Activated naive CD4-positive, alpha-beta T cell treated with anti-CD3 and anti-CD28 coated beads for 36 hours (primary cell): ENCODE results near the gene USP36. TPM values are rescaled to one million over a fixed set of nuclear protein-coding genes. Genes with fewer than 3 reads are reported as not detected.
"Not testable (repeated sequence)": the region's sequence is repeated elsewhere in the genome, so short reads cannot be mapped to it uniquely, and the experiment has no call there.

Experiments used
- CTCF ChIA-PET: fragments of 350-600 bp; sonication (Branson Sonifier 250); formaldehyde crosslinking; loops from one replicate; lab custom pipeline; 2021; ENCODE audit warnings: antibody characterized with exemption; lab: Charles Lee
- DNase-seq: peaks from one replicate; pipeline ENCODE4 v3.0.0-alpha.2; 2020
- H3K27ac Mint-ChIP-seq: one replicate; pipeline ENCODE4 v1.8.0; 2021; ENCODE audit warnings: mild to moderate bottlenecking, mixed read lengths
- H3K27me3 Mint-ChIP-seq: one replicate; pipeline ENCODE4 v1.8.0; 2021; ENCODE audit warnings: low read depth, mixed read lengths
- H3K36me3 Mint-ChIP-seq: one replicate; pipeline ENCODE4 v1.8.0; 2021; ENCODE audit warnings: low read depth, mixed read lengths
- H3K4me1 Mint-ChIP-seq: one replicate; pipeline ENCODE4 v1.8.0; 2021; ENCODE audit warnings: low read depth, mixed read lengths
- H3K4me3 Mint-ChIP-seq: one replicate; pipeline ENCODE4 v1.8.0; 2021; ENCODE audit warnings: mild to moderate bottlenecking, moderate library complexity, mixed read lengths
- H3K9me3 Mint-ChIP-seq: one replicate; pipeline ENCODE4 v1.8.0; 2021; ENCODE audit warnings: mixed read lengths
- intact Hi-C: fragments of 100-400 bp; cut with micrococcal nuclease; formaldehyde crosslinking; loops from one replicate; pipeline ENCODE4 v1.15.1; 2023
- total RNA-seq, 2 experiments: library from RNA; stranded (reverse); gene quantifications; one replicate each; pipeline ENCODE4 v1.2.3, GENCODE V29; 2021

Gene USP36
- total RNA-seq, 2 experiments from 2014 or later: 65.3 to 68.7 TPM

DNA sequence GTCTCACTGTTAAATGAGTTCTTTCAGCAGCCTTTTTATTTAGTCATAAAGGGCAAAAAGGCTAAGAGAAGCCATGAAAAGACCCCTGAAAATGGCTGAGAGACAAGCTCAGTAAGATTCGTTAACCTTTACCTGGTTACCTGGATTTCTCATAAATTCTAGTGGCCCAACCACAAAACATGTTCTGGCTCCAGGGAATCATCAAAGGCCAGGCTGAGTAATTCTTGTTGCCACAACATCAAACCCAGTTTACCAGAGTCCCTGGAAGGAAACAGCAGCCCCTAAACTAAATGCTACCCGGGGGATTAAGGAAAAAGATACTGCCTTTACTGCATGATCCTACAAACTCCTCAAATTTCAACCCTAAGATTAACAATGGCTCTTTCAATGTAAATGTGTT lies 74.4 kb downstream of the USP36 start:
- no peak overlapping the region for H3K27ac Mint-ChIP-seq
- H3K27me3 Mint-ChIP-seq: no peaks in the 10 kb centered on the region
- no peak overlapping the region for H3K4me3 Mint-ChIP-seq
- no peaks in the 10 kb centered on the region for H3K9me3 Mint-ChIP-seq
- peaks cover 39% of the 10 kb centered on the region for H3K4me1 Mint-ChIP-seq
- no peak for DNase-seq
- intact Hi-C loops: no loop called here
- H3K36me3 Mint-ChIP-seq: no peaks in the 10 kb centered on the region
- CTCF ChIA-PET: interaction anchor here (1.1 kb wide), 1 partner anchor 45 kb away, joined by 3 read pairs; no protein-coding TSS in a partner anchor

DNA sequence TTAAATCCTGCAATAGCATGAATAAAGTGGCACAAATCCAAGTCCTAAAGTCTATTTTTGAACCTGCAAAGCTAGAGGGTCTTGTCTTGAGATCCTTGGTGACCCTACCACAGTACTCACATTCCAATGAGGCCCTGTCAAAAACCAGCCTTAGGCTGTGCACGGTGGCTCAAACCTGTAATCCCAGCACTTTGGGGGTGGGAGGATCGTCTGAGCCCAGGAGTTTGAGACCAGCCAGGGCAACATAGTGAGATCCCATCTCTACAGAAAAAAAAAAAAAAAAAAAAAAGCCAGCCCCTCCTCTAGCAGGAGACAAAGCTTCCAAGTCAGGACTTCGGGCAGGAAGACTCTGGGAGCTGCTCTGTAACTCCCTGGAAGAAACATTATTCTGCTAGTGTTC lies 74.8 kb downstream of the USP36 start:
- Mint-ChIP-seq H3K36me3 (no peaks in the 10 kb centered on the region), H3K4me3 (no peak overlapping the region), H3K9me3 (no peaks in the 10 kb centered on the region), H3K27ac (peak overlapping the region; percentile 39), H3K4me1 (peaks cover 41% of the 10 kb centered on the region), H3K27me3 (no peaks in the 10 kb centered on the region)
- intact Hi-C loops: no loop called here
- no peak for DNase-seq
- CTCF ChIA-PET: interaction anchor here (1.1 kb wide), 1 partner anchor 45 kb away, joined by 3 read pairs; no protein-coding TSS in a partner anchor

DNA sequence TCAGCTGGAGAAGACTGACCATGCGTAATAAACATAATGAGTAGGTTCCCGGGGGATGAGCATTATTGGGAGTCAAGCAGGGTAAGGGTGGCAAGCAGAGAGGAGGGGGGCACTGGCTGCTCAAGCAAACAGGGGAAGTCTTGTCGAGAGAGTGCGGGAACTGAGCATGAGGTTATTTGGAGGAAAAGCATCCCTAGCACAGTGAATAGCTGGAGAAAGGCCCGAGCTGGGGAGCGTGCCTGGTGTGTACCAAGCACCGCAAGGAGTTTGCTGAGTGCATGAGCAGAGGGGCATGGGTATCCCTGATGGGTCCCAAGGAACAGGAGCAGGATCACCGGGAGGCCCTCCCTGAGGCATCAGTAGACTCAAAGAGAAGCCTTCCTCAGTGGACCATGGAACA lies 75.7 kb downstream of the USP36 start:
- peaks cover 42% of the 10 kb centered on the region for H3K4me1 Mint-ChIP-seq
- no peaks in the 10 kb centered on the region for H3K36me3 Mint-ChIP-seq
- peak overlapping the region; percentile 7 for H3K4me3 Mint-ChIP-seq
- intact Hi-C loops: no loop called here
- no peaks in the 10 kb centered on the region for H3K27me3 Mint-ChIP-seq
- DNase-seq: no peak
- H3K27ac Mint-ChIP-seq: peak overlapping the region; percentile 77
- H3K9me3 Mint-ChIP-seq: no peaks in the 10 kb centered on the region
- CTCF ChIA-PET: interaction anchor here (0.7 kb wide), 1 partner anchor 18 kb away, joined by 3 read pairs; no protein-coding TSS in a partner anchor

DNA sequence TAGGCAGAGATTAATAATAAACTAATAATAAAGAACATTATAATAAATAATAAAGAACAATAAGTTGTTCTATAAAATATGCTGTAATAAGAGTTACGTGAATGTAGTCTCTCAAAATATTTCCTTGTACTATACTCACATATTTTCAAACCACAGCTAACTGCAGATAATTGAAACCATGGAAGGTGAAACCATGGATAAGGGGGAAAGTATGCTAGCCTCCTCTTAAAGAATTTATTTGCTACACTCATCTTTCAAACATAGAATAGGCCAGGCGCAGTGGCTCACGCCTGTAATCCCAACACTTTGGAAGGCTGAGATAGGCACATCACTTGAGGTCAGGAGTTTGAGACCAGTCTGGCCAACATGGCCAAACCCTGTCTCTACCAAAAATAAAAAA lies 77.1 kb downstream of the USP36 start:
- CTCF ChIA-PET: interaction anchor here (0.6 kb wide), 1 partner anchor 204 kb away, joined by 3 read pairs; no protein-coding TSS in a partner anchor
- Mint-ChIP-seq H3K27me3 (no peaks in the 10 kb centered on the region), H3K9me3 (no peaks in the 10 kb centered on the region), H3K27ac (peak overlapping the region; percentile 46), H3K36me3 (peaks cover 3% of the 10 kb centered on the region), H3K4me3 (no peak overlapping the region), H3K4me1 (peaks cover 54% of the 10 kb centered on the region)
- intact Hi-C loops: no loop called here
- DNase-seq: no peak

GRCh38 chr17:78761789-78762406 lies 78.7 kb downstream of the USP36 start:
- CTCF ChIA-PET: interaction anchor here (0.6 to 1.0 kb wide), 3 partner anchors 14 to 128 kb away, joined by 3 to 6 read pairs (median 3); no protein-coding TSS in a partner anchor
- peak; percentile 61 for DNase-seq
- intact Hi-C loops: loop anchor here (1.0 kb wide), 1 partner anchor 10 kb away; no protein-coding TSS in a partner anchor
- Mint-ChIP-seq H3K4me1 (peaks cover 70% of the 10 kb centered on the region), H3K4me3 (no peak overlapping the region), H3K27me3 (no peaks in the 10 kb centered on the region), H3K27ac (peak overlapping the region; percentile 91), H3K9me3 (no peaks in the 10 kb centered on the region), H3K36me3 (peaks cover 4% of the 10 kb centered on the region)

DNA sequence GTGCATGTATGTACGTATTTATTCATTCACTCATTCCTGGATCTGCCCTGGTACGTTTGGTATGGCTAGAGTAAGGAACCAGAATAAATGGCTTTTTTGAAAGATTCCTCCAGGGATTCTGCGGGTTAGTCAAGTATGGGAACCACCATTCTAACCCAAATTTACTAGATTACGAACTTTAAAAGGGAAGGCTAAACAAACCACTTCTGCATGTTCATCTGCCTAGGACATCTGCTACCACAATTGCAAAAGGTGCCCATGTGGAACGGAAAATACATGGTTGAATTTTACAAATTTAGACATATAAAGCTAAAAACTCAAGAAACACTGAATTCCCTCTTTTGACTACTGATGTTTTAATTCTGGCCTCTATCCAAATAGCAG lies 80.7 kb downstream of the USP36 start:
- DNase-seq: no peak
- Mint-ChIP-seq H3K4me1 (peaks cover 86% of the 10 kb centered on the region), H3K27ac (peak overlapping the region; percentile 95), H3K27me3 (no peaks in the 10 kb centered on the region), H3K36me3 (peaks cover 7% of the 10 kb centered on the region), H3K4me3 (peak overlapping the region; percentile 70), H3K9me3 (no peaks in the 10 kb centered on the region)
- intact Hi-C loops: loop anchor here (1.0 kb wide), 3 partner anchors 9 to 19 kb away; no protein-coding TSS in a partner anchor
- CTCF ChIA-PET: interaction anchor here (0.5 to 1.6 kb wide), 2 partner anchors 11 to 53 kb away, joined by 3 to 9 read pairs; no protein-coding TSS in a partner anchor

DNA sequence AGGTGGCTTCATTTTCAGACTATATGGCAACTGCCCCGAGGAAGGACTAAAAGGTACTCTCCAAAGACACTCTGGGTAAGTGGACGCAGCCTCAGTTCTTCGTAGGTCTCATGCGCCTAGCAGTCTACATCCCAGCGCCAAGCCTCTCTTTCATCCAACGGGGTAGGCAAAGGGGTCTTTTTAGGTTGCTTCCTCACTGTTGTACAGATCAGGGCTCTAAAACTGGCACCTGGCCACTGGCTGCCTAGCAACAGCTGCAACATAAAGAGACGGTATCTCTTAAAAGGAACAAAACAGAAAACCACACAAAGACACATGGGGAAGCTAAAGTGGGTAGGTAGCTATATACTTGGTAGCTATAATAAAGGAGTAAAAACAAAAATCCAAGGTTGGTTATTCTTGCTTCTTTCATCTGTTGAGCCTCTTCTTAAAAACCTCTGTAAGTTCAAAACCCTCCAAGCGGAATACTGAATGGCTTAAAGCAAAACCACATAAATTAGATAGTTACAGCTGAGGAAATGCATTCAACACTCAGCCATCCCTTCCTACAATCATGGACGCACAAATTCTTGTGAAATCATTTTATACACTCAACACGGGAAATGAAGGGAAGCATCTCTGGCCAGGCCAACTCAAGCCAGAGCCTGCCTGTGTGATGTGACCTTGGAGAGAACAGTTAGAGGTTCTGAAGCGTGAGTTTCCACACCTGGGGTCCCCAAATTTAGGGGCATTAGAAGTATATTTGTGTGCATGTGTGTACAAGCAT lies 81.2 kb downstream of the USP36 start:
- no peaks in the 10 kb centered on the region for H3K9me3 Mint-ChIP-seq
- peak overlapping the region; percentile 70 for H3K4me3 Mint-ChIP-seq
- CTCF ChIA-PET: interaction anchor here (0.5 to 1.6 kb wide), 3 partner anchors 12 to 52 kb away, joined by 3 to 9 read pairs (median 3); no protein-coding TSS in a partner anchor
- DNase-seq: peak; percentile 86
- H3K27me3 Mint-ChIP-seq: no peaks in the 10 kb centered on the region
- H3K27ac Mint-ChIP-seq: peak overlapping the region; percentile 95
- intact Hi-C loops: loop anchor here (1.0 kb wide), 3 partner anchors 10 to 20 kb away; no protein-coding TSS in a partner anchor
- peaks cover 7% of the 10 kb centered on the region for H3K36me3 Mint-ChIP-seq
- H3K4me1 Mint-ChIP-seq: peaks cover 83% of the 10 kb centered on the region

- CTCF ChIA-PET: interaction anchor here (0.6 to 0.8 kb wide), 2 partner anchors 25 to 46 kb away, joined by 3 read pairs; no protein-coding TSS in a partner anchor
- Mint-ChIP-seq H3K36me3 (peaks cover 4% of the 10 kb centered on the region), H3K9me3 (no peaks in the 10 kb centered on the region), H3K27me3 (no peaks in the 10 kb centered on the region), H3K4me3 (peak overlapping the region; percentile 57), H3K4me1 (peaks cover 89% of the 10 kb centered on the region), H3K27ac (peak overlapping the region; percentile 93)
- intact Hi-C loops: no loop called here
- peak; percentile 72 for DNase-seq
These were observed 87.0 kb downstream of the USP36 start for GRCh38 chr17:78753316-78754250.

DNA sequence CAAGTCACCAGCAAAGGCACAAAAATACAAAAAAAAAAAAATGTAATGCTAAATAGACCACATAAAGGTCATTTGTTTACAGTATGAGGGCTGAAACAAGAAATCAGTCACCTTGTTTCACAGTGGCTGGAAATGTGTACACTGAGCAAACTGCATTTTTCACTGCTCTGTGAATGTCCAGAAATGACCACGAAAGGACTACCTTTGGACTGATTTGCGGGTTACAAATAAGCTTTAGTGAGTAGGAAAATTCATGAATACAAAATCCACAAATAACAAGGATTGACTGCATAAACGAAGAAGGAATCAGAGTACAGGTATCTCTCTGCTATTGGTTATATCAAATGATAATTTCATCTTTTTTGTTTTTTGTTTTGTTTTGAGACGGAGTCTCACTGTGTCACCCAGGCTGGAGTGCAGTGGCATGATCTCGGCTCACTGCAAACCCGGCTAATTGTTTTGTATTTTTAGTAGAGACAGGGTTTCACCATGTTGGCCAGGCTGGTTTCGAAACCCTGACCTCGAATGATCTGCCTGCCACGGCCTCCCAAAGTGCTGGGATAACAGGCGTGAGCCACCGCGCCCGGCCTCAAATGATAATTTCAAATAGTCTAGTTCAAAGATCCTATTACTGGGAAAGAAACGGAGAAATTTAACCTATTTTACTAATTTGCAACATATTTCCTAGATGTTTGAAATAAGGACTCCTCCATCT lies 89.0 kb downstream of the USP36 start:
- peaks cover 88% of the 10 kb centered on the region for H3K4me1 Mint-ChIP-seq
- peak overlapping the region; percentile 93 for H3K27ac Mint-ChIP-seq
- no peak overlapping the region for H3K4me3 Mint-ChIP-seq
- DNase-seq: no peak
- intact Hi-C loops: no loop called here
- H3K27me3 Mint-ChIP-seq: no peaks in the 10 kb centered on the region
- peaks cover 2% of the 10 kb centered on the region for H3K36me3 Mint-ChIP-seq
- no peaks in the 10 kb centered on the region for H3K9me3 Mint-ChIP-seq
- CTCF ChIA-PET: interaction anchor here (1.2 kb wide), 1 partner anchor 16 kb away, joined by 3 read pairs; no protein-coding TSS in a partner anchor

DNA sequence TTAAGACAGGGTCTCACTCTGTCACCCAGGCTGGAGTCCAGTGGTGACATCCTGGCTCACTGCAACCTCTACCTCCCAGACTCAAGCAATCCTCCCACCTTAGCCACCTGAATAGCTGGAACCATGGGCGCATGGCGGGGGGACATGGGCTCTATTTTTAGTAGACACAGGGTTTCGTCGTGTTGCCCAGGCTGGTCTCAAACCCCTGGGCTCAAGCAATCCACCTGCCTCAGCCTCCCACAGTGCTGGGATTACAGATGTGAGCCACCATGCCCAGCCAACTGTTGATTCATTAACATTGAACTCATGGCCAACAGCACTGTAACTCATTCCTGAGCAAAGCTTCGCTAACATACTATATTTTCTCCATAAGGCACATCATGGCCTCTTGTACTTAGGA lies 89.6 kb downstream of the USP36 start:
- H3K4me3 Mint-ChIP-seq, intact Hi-C loops, H3K36me3 Mint-ChIP-seq, DNase-seq, H3K9me3 Mint-ChIP-seq, H3K27me3 Mint-ChIP-seq, CTCF ChIA-PET: not testable (repeated sequence)
- Mint-ChIP-seq H3K27ac (peak overlapping the region; percentile 93), H3K4me1 (peaks cover 88% of the 10 kb centered on the region)
